ENCODE measurements around the gene ANKRD63.
A peak's percentile ranks its signal among the peaks of the same experiment; 100 is the strongest.

Gene ANKRD63

GRCh38 chr15:40277471-40277870 is 5.4 kb downstream of the ANKRD63 start:
- DNase-seq, result no peak

- no peak for DNase-seq
Measured at GRCh38 chr15:40276927-40277326, 5.9 kb downstream of the ANKRD63 start.

DNA sequence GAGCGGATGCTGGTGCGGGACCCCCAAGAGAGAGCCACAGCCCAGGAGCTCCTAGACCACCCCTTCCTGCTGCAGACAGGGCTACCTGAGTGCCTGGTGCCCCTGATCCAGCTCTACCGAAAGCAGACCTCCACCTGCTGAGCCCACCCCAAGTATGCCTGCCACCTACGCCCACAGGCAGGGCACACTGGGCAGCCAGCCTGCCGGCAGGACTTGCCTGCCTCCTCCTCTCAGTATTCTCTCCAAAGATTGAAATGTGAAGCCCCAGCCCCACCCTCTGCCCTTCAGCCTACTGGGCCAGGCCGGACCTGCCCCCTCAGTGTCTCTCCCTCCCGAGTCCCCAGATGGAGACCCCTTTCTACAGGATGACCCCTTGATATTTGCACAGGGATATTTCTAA is 6.9 kb downstream of the ANKRD63 start:
- no peak for DNase-seq

DNA sequence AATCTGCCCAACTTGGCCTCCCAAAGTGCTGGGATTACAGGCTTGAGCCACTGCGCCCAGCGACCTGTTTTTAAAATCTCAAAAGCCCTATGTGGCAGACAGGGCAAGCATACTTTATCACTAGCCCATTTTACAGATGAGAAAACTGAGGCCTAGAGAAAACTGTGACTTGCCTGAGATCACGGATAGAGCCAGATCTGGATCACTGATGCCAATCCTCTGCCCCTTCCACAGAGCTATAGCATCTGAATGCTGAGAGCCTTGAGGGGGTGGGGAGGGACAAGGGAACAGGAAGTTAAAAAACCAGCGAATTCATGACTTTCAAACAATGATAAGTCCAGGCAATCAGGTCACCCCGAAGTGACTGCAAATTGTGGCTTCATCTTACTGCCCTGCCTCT is 7.3 kb downstream of the ANKRD63 start:
- DNase-seq, result no peak

DNA sequence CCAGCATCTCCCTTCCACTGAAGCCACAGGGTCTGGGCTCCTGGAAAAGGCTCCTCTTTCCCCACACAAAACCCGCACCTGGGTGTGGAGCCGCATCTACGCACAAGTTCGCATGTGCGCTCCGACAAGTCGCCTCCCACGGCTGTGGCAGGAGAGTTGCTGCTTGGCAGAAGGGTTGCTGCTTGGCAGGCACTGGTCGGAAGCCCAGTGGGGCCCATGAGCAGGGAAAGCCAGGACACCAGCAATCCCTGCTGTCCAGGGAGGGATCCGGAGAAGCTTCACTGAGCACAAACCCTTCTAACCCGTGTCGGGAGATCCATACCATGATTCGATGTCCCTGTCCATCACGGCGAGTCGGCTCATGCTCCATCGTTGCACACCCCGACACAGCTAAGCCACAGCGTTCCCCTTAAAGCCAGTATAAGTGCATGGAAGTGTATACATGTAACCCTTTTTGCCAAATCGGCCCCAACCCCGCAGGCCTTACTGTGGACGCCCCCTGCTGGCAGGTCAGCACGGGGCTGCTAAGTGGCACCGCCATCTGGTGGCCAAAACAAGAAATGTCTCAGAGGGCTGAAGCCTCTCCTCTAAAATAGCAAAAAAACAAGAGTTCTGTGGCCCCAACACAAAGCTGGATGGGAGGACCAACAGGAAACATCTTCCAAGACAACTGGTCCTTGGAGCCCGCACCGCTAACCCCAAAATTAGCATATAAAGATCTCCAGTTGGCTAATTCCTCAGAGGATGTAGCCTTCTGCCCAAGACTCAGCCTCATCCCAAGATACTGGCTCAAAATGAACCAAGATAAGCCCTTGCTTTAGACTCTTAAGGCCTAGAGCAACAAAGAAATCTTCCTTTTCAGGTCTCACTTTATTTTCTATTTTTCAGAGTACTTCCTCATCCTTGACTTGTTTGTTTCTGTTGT is 8.3 kb downstream of the ANKRD63 start:
- DNase-seq, result peak; percentile 94 to 95

- no peak for DNase-seq
Measured at GRCh38 chr15:40273428-40273827, 9.4 kb downstream of the ANKRD63 start.

- DNase-seq, result no peak
Measured at GRCh38 chr15:40272485-40273056, 10.3 kb downstream of the ANKRD63 start.

DNA sequence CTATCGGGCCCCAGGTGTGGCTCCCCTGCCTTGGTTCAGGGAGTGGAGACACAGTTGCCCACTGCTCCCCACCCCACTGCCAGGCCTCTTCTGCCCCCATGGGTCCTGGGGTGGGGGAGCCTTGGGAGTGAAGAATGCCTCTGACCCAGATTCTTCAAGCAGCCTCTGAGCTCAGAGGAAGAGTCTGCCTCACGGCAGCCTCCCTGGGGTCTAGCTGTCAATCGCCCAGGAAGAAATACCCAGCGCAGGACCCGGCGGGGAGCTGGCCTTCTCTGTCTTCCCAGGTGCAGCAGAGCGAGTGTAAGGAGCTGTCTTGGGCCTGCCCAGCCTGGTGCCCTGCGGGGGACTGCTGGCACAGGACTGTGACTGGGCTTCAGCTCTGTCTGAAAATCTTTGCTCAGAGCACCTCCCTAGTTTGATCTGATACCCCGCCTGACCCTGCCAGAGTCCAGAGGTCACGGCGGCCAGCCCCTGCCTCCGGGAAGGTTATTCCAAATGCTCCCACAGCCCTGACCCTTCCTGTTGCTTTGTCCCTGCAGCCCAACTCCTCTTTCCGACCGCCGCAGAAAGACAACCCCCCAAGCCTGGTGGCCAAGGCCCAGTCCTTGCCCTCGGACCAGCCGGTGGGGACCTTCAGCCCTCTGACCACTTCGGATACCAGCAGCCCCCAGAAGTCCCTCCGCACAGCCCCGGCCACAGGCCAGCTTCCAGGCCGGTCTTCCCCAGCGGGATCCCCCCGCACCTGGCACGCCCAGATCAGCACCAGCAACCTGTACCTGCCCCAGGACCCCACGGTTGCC is 11.0 kb downstream of the ANKRD63 start:
- no peak for DNase-seq

DNA sequence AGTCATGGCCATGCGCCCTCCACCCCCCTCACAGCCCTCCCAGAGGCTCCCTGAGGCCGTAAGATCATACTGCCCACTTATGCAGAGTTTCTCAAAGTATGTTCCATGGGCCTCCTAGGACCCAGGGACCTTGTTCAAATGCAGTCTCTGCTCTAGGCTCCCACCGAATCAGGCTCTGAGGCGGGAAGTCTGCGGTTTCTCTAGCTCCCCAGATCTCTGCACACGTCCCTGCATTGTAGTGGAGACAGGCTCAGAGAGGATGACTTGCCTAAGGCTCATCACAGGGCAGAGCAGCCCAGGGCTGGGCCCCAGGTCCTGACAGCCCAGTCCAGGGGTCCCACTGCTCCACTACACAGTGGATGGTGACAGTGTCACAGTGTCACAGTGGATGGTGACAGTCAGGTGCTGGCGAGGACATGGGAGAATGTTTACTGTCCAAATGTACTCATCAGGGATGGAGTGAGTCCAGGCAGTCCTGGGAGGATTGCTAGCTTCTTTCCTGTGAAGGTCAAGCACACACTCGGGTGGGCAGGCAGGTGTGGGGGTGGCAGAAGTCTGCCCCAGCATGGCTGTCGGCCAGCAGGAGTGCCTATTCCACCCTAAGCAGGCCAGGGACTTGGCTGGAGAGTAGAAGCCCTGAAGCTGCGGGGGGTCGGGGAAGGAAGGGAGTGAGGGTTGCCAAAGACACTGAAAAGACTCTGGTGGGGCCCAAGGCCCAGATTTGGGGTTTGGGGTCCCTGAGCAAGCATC is 12.4 kb downstream of the ANKRD63 start:
- no peak for DNase-seq

- DNase-seq, result no peak
Measured at GRCh38 chr15:40269604-40270003, 13.3 kb downstream of the ANKRD63 start.

GRCh38 chr15:40267670-40268069 is 15.2 kb downstream of the ANKRD63 start:
- DNase-seq, result no peak

DNA sequence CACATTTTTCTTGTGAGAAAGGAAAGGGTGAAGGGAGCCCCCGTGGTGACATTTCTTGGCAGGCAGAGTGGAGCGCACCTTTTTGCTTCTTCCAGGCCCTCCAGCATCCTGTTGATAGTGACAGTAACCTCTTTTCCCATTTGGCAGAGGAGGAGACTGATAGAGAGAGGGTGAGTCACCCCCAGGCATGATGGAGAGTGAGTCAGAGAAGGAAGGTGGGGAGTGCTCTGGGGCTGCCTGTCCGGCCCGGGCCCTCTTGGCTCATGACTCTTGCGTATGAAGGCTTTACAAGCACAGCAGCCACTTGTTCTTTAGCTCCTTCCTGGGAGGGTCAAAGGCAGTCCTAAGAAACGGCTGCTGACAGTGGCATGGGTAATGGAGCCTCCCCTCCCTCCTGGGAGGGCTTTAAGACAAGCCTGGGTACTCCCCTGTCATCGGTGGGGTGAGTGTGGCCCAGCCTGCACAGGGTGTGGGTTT is 16.0 kb downstream of the ANKRD63 start:
- no peak for DNase-seq

DNA sequence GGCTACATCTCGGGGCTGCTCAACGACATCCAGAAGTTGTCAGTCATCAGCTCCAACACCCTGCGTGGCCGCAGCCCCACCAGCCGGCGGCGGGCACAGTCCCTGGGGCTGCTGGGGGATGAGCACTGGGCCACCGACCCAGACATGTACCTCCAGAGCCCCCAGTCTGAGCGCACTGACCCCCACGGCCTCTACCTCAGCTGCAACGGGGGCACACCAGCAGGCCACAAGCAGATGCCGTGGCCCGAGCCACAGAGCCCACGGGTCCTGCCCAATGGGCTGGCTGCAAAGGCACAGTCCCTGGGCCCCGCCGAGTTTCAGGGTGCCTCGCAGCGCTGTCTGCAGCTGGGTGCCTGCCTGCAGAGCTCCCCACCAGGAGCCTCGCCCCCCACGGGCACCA is 17.0 kb downstream of the ANKRD63 start:
- no peak for DNase-seq

- DNase-seq, result no peak
Measured at GRCh38 chr15:40265355-40265754, 17.5 kb downstream of the ANKRD63 start.

GRCh38 chr15:40264321-40265153 is 18.3 kb downstream of the ANKRD63 start:
- DNase-seq, result no peak

DNA sequence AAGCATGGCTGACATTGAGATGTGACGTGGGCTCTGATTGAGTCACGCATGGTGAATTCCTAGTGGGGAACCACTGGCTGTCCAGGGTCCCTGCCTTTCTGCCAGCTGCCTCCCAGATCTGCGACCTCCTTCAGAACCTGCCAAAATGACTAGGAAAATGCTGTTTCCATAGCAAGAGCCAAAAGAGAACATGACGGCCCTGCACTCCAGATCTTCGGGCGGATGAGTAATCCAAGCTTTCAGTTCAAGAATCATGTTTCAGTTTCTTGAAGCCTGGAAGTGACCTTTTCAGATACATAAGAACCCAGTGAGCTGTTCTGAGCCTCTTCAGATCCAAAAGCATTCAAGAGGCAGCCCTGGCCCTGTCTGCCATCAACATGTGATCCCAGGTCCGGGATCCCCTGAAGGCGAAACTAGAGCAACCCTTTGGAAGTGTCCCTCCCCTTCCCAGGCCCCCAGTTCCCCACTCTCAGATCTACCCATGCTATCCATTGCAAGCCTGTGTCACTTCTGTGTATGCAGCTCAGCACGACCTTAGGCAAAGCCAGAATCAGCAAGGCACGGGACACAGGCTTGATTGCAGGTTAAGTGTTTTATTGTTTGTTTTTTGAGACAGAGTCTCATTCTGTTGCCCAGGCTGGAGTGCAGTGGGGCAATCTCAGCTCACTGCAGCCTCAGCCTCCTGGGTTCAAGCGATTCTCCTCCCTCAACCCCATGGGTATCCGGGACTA is 19.7 kb downstream of the ANKRD63 start:
- no peak for DNase-seq

GRCh38 chr15:40259021-40259420 is 23.8 kb downstream of the ANKRD63 start:
- no peak for DNase-seq

- no peak for DNase-seq
Measured at GRCh38 chr15:40258544-40258943, 24.3 kb downstream of the ANKRD63 start.

- no peak for DNase-seq
Measured at GRCh38 chr15:40257656-40258450, 25.0 kb downstream of the ANKRD63 start.

DNA sequence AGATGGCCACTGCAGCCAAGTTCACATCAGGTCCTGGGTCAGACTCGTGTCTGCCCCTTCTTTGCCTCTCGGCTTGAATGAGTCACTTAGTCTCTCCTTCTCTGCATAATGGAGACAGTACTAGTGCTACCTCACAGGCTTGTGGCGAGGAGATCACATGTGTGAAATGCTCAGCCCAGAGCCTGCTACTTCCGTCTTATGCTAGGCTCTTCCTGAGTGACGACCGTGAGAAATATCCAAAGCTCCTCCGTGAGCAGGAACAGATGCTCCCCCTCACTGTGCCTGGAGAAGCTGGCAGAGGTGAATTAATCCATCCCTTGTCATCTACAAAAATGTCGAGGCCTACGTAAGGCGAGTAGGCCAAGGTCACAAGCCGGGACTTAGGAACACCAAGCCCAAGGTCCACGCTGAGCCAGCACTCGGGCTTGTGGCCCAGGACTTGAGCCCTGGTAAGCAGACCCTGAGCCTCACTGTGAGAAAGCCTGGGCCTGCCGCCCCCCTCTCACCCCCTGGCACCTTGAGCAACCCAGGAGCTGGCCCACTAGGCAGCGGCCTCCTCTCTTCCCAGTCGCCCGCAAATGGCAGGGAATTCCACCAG is 26.1 kb downstream of the ANKRD63 start:
- no peak for DNase-seq
